Astrocyte of the spinal cord (primary cell): ENCODE measurements around the gene LPP.

Experiments
- DNase-seq: peaks from one replicate; pipeline ENCODE4 v3.0.0; 2011; ENCODE audit warnings: low read depth, low spot score
- H3K4me3 ChIP-seq: 2 replicates; pipeline ENCODE4 v1.5.1; 2011; ENCODE audit warnings: low read depth, mild to moderate bottlenecking, low read length, moderate library complexity
- in situ Hi-C: cut with HindIII; loops from 2 replicates; pipeline ENCODE4 v1.10.0; 2017; ENCODE audit warnings: low sequenced_read_pairs
- TF ChIP-seq, protein P1 (sequence below): IDR thresholded peaks from 2 replicates; pipeline ENCODE4 v1.5.1; 2012; ENCODE audit warnings: low read depth, mild to moderate bottlenecking, low read length, inconsistent platforms

The LPP gene

DNA sequence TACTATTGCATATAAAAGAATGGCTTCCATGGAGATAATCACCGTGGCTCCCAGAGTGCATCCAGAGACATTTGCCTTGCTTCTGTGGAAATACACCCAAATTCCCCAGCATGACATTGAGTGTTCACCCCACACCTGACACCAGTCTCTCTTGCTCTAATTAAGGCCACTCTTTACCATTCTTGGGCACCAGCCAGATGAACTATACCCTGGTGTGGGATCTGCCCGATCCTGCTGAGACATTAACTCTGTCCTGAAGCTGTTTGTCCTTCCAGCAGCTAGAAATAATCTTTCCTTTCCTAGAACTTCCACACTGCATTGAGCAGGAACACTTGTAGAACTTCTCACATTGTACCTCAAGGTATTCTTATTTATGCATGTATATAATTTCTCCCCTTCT is 105.2 kb downstream of the LPP start:
- TF ChIP-seq, protein P1, sequence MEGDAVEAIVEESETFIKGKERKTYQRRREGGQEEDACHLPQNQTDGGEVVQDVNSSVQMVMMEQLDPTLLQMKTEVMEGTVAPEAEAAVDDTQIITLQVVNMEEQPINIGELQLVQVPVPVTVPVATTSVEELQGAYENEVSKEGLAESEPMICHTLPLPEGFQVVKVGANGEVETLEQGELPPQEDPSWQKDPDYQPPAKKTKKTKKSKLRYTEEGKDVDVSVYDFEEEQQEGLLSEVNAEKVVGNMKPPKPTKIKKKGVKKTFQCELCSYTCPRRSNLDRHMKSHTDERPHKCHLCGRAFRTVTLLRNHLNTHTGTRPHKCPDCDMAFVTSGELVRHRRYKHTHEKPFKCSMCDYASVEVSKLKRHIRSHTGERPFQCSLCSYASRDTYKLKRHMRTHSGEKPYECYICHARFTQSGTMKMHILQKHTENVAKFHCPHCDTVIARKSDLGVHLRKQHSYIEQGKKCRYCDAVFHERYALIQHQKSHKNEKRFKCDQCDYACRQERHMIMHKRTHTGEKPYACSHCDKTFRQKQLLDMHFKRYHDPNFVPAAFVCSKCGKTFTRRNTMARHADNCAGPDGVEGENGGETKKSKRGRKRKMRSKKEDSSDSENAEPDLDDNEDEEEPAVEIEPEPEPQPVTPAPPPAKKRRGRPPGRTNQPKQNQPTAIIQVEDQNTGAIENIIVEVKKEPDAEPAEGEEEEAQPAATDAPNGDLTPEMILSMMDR = no peak
- in situ Hi-C loops = no loop called here
- no peak overlapping the region for H3K4me3 ChIP-seq
- no peak for DNase-seq

DNA sequence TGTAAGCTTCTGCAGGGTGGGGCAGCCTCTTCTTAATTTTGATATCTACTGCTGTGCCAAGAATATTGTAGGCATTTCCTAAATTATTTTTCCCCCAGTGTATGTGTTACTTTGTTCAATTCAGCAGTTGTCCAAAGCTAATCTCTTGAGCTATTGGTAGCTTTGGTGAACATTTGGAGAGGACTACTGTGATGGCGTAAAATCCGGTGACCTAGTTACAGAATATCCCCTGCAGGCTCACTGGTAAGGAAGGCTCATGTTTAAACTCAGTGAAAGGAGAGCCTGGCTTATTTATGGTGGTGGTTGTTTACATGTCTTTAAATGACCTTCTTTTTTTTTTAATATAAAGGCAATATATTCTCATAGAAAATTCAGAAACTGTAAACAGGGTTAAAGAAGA is 105.6 kb downstream of the LPP start:
- no peak for DNase-seq
- in situ Hi-C loops = no loop called here
- TF ChIP-seq, protein P1 = no peak

DNA sequence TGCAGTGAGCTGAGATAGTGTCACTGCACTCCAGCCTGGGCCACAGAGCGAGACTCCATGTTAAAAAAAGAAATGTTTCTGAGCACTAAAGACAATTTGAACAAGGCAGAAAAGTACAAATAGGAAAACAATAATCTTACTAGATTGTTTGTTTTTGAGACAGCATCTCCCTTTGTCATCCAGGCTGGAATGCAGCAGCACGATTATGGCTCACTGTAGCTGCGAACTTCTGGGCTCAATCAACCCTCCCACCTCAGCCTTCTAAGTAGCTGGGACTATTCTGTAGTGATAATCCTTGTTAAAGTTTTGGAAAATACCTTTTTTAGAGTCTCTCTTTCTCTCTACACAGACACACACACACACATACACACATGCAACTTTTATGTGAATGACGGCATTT is 107.1 kb downstream of the LPP start:
- TF ChIP-seq, protein P1 = no peak
- in situ Hi-C loops = no loop called here
- no peak for DNase-seq
- no peak overlapping the region for H3K4me3 ChIP-seq

More for the DNA sequence above, 105.6 kb downstream of the LPP start:
- H3K4me3 ChIP-seq = no peak overlapping the region

DNA sequence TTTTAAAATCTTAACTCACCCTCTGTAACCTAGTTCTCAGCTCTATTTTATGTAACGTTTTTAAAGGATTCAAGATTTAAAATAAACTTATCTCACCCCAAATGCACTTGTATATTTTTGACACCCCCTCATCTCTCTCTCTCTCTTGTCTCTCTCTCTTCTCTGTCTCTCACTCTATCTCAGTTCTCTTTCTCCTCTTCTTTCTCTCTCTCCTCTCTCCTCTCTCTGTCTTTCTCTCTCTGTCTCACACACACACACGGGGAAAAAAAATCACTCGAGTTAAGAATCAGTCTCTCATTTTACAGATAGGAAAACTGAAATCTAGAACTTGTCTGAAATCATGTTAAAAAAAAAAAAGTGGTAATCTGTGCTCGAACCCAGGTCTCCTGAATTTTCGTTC is 108.5 kb downstream of the LPP start:
- DNase-seq = no peak
- no peak overlapping the region for H3K4me3 ChIP-seq
- TF ChIP-seq, protein P1 = no peak
- in situ Hi-C loops = no loop called here

DNA sequence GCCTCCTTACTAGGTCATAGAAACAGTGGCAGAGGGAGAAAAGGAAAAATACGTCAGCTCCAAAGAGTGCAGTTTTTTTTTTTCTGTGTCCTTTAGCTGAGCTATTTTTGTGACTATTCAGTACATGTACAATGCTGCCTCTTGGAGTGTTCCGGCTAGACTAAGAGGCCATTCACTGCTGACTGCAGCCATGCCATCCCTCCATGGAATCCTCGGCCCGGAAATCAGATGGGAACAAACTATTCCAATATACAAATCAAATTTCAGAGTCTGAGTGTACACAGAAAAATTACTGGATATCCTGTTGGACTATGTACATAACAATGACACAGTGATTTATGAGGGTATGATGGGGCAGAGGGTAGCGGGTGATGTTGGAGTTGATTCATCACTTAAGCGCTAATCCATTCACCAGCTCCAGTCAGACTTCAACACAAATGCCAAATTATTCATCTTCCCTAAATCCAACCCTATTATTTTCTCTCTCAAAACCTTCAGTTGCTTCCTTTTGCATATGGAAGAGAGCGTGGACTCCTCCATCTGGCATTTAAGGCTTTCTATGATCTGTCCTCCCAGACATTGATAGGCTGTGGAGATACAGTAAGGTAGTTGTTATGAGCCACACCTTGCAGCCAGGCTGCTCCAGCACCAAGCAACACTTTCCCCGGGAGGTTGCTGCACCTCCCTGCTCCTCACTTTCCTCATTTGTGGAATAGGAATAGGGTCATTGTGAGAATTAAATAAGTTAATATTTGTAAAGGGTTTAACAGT is 109.1 kb downstream of the LPP start:
- peak; percentile 83 for DNase-seq
- no peak overlapping the region for H3K4me3 ChIP-seq
- in situ Hi-C loops = no loop called here

DNA sequence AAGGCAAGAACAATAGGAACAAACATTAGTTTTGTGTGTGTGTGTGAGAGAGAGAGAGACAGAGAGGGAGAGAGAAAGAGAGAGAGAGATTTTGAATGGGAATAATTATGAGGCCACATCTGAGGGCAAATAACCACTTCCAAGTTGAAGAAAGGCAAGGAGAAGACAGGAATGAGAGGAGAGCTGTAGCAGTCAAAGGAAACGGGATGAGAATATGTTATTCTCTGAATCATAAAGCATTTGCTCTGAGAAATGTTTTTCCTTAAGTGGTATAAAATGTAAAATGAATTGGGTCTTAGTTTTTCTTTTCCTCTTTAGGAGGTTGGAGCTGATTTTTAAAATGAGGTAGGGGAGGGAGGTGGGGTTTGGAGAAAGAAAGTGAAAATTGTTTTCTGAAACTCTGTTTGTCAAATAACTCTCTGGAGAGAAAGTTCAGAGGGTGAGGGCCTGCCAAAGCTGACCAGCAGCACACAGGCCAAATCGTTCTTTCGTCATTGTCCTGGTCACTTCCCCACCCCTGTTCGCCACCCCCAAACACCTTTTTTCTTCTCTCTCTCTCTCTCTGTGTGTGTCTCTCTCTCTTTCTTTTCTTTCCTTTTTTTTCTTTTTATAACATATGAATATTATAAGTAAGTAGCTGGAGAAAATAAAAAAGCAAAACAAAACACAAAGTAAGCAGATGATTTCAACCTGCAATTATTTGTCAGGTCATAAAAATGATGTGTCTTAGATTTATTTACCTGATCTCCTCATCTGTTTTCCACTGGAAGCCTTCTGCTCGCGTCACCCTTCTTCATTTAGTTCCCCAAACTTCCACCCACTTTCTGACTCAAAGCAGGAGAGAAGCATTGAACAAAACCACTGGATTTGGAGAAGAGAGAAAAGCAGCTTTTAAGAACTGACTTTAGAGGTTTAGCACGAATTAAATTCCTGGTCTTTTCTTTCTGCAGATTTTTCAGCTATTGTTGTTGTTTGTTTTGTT is 110.6 kb downstream of the LPP start:
- in situ Hi-C loops = no loop called here
- H3K4me3 ChIP-seq = no peak overlapping the region
- TF ChIP-seq, protein P1 = no peak

More for the DNA sequence above, 109.1 kb downstream of the LPP start:
- TF ChIP-seq, protein P1 = no peak

More for the DNA sequence above, 110.6 kb downstream of the LPP start:
- no peak for DNase-seq
